H9 (cell line): ENCODE results near the gene PPP1R12B. TPM values are rescaled to one million over a fixed set of nuclear protein-coding genes. Genes with fewer than 3 reads are reported as not detected.

Experiments
- DNase-seq: peaks from one replicate; pipeline ENCODE4 v3.0.0-alpha.2; 2017
- H2AFZ ChIP-seq: one replicate; pipeline ENCODE4 v1.6.1; 2013; ENCODE audit warnings: mild to moderate bottlenecking, low read length, control low read depth, moderate library complexity
- H2AK5ac ChIP-seq: 2 replicates; pipeline ENCODE4 v1.6.1; 2013; ENCODE audit warnings: low read length, control low read depth, mixed read lengths; ENCODE audit not compliant: insufficient read length
- H2BK120ac ChIP-seq: one replicate; pipeline ENCODE4 v1.6.1; 2013; ENCODE audit warnings: low read depth, mild to moderate bottlenecking, low read length, control low read depth, inconsistent platforms; ENCODE audit not compliant: poor library complexity, severe bottlenecking
- H2BK12ac ChIP-seq: 2 replicates; pipeline ENCODE4 v1.6.1; 2013; ENCODE audit warnings: low read length, control low read depth, mixed read lengths, low read depth; ENCODE audit not compliant: insufficient read length
- H2BK15ac ChIP-seq: 2 replicates; pipeline ENCODE4 v1.6.1; 2013; ENCODE audit warnings: low read depth, low read length, control low read depth
- H2BK20ac ChIP-seq: one replicate; pipeline ENCODE4 v1.6.1; 2013; ENCODE audit warnings: low read depth, mild to moderate bottlenecking, low read length, control low read depth, inconsistent platforms; ENCODE audit not compliant: poor library complexity, severe bottlenecking
- H2BK5ac ChIP-seq: 2 replicates; pipeline ENCODE4 v1.6.1; 2013; ENCODE audit warnings: low read length, control low read depth, mixed read lengths; ENCODE audit not compliant: insufficient read length
- H3K14ac ChIP-seq: 2 replicates; pipeline ENCODE4 v1.6.1; 2013; ENCODE audit warnings: low read length, control low read depth; ENCODE audit not compliant: insufficient read depth
- H3K18ac ChIP-seq: 2 replicates; pipeline ENCODE4 v1.6.1; 2013; ENCODE audit warnings: low read depth, mild to moderate bottlenecking, mixed read lengths, low read length, control low read depth; ENCODE audit not compliant: insufficient read length
- H3K23ac ChIP-seq: 2 replicates; pipeline ENCODE4 v1.6.1; 2013; ENCODE audit warnings: low read length, control low read depth, mixed read lengths, low read depth; ENCODE audit not compliant: insufficient read length
- H3K23me2 ChIP-seq: 2 replicates; pipeline ENCODE4 v1.6.1; 2013; ENCODE audit warnings: low read depth, mild to moderate bottlenecking, mixed read lengths, low read length, control low read depth; ENCODE audit not compliant: insufficient read length, poor library complexity, severe bottlenecking
- H3K27ac ChIP-seq: 2 replicates; pipeline ENCODE4 v1.5.1; 2013; ENCODE audit warnings: low read length, control low read depth, mixed read lengths, low read depth; ENCODE audit not compliant: insufficient read length
- H3K27me3 ChIP-seq: 2 replicates; pipeline ENCODE4 v1.6.1; 2013; ENCODE audit warnings: low read length, control low read depth, inconsistent platforms; ENCODE audit not compliant: insufficient read depth
- H3K4ac ChIP-seq: 2 replicates; pipeline ENCODE4 v1.6.1; 2013; ENCODE audit warnings: low read depth, mild to moderate bottlenecking, control low read depth, inconsistent platforms, low read length, moderate library complexity
- H3K4me1 ChIP-seq: 2 replicates; pipeline ENCODE4 v1.6.1; 2013; ENCODE audit warnings: low read length, control low read depth, inconsistent platforms; ENCODE audit not compliant: insufficient read depth
- H3K4me2 ChIP-seq: 2 replicates; pipeline ENCODE4 v1.6.1; 2013; ENCODE audit warnings: low read length, control low read depth, mixed read lengths; ENCODE audit not compliant: insufficient read length, insufficient read depth
- H3K56ac ChIP-seq: 2 replicates; pipeline ENCODE4 v1.6.1; 2013; ENCODE audit warnings: low read depth, mild to moderate bottlenecking, mixed read lengths, low read length, control low read depth; ENCODE audit not compliant: insufficient read length
- H3K79me1 ChIP-seq: 2 replicates; pipeline ENCODE4 v1.6.1; 2013; ENCODE audit warnings: low read depth, mild to moderate bottlenecking, moderate library complexity, low read length, control low read depth, inconsistent platforms; ENCODE audit not compliant: insufficient read depth, poor library complexity, severe bottlenecking
- H3K79me2 ChIP-seq: 2 replicates; pipeline ENCODE4 v1.6.1; 2013; ENCODE audit warnings: low read length, control low read depth, inconsistent platforms; ENCODE audit not compliant: insufficient read depth
- H3K9ac ChIP-seq: 2 replicates; pipeline ENCODE4 v1.6.1; 2013; ENCODE audit warnings: low read length, control low read depth, mixed read lengths; ENCODE audit not compliant: insufficient read length; ENCODE audit errors: extremely low read depth
- H3K9me3 ChIP-seq: one replicate; pipeline ENCODE4 v1.6.1; 2013; ENCODE audit warnings: low read depth, low read length, inconsistent platforms; ENCODE audit not compliant: control insufficient read depth
- H3T11ph ChIP-seq: one replicate; pipeline ENCODE4 v1.6.1; 2013; ENCODE audit warnings: mild to moderate bottlenecking, low read length, control low read depth, inconsistent platforms
- H4K20me1 ChIP-seq: one replicate; pipeline ENCODE4 v1.6.1; 2013; ENCODE audit not compliant: control insufficient read depth, insufficient read length, insufficient read depth
- H4K5ac ChIP-seq: 2 replicates; pipeline ENCODE4 v1.6.1; 2013; ENCODE audit warnings: low read depth, mild to moderate bottlenecking, mixed read lengths, low read length, control low read depth; ENCODE audit not compliant: insufficient read length
- H4K8ac ChIP-seq: replicated peaks from 2 replicates; pipeline ENCODE4 v1.6.1; 2013; ENCODE audit warnings: low read length, control low read depth, mixed read lengths, low read depth; ENCODE audit not compliant: insufficient read length
- H4K91ac ChIP-seq: 2 replicates; pipeline ENCODE4 v1.6.1; 2013; ENCODE audit warnings: low read depth, mild to moderate bottlenecking, moderate library complexity, mixed read lengths, low read length, control low read depth; ENCODE audit not compliant: insufficient read length
- H3K27ac Mint-ChIP-seq, 3 experiments: 2 replicates in 2 of 3; 3 replicates in 1 of 3; pipeline ENCODE4 v1.8.0; 2020 to 2021; ENCODE audit warnings: mixed read lengths in 3 of 3, mild to moderate bottlenecking in 1 of 3, moderate library complexity in 1 of 3
- H3K27me3 Mint-ChIP-seq: 2 replicates; pipeline ENCODE4 v1.8.0; 2021; ENCODE audit warnings: low read depth, mild to moderate bottlenecking, moderate library complexity, mixed read lengths
- H3K36me3 Mint-ChIP-seq, 3 experiments: 2 replicates in 2 of 3; 3 replicates in 1 of 3; pipeline ENCODE4 v1.8.0; 2020 to 2021; ENCODE audit warnings: low read depth in 3 of 3, mixed read lengths in 3 of 3; ENCODE audit not compliant: insufficient read depth in 1 of 3
- H3K4me1 Mint-ChIP-seq, 2 experiments: 2 replicates each; pipeline ENCODE4 v1.8.0; 2020; ENCODE audit warnings: mixed read lengths in 2 of 2
- H3K4me3 Mint-ChIP-seq, 2 experiments: 2 replicates in 1 of 2; 3 replicates in 1 of 2; pipeline ENCODE4 v1.8.0; 2020 to 2021; ENCODE audit warnings: mild to moderate bottlenecking in 2 of 2, mixed read lengths in 2 of 2, moderate library complexity in 1 of 2
- H3K9me3 Mint-ChIP-seq, 2 experiments: 2 replicates in 1 of 2; 3 replicates in 1 of 2; pipeline ENCODE4 v1.8.0; 2020; ENCODE audit warnings: mild to moderate bottlenecking in 2 of 2, mixed read lengths in 2 of 2, moderate library complexity in 1 of 2
- CTCF ChIP-seq: fragments of 200-600 bp; sonication (generic); conservative IDR thresholded peaks from 3 replicates; pipeline ENCODE4 v1.8.0; 2021; ENCODE audit warnings: antibody characterized with exemption, mild to moderate bottlenecking
- WGBS: extraction: QIAGEN DNeasy Blood & Tissue Kit; methylation state at CpG from one replicate; pipeline ENCODE4 v1.1.7; 2013; ENCODE audit warnings: missing lambda C conversion rate, low lambda C conversion rate, mixed read lengths; ENCODE audit not compliant: insufficient read length; ENCODE audit errors: extremely low coverage; 5-methylcytosine and 5-hydroxymethylcytosine counted together
- total RNA-seq: library from RNA; stranded (reverse); gene quantifications from 2 replicates; pipeline ENCODE4 v1.2.1, GENCODE V29; 2021

PPP1R12B gene
- total RNA-seq, 1 experiment from 2014 or later = 12.9 TPM

GRCh38 chr1:202343652-202344349, 4.7 kb upstream of the PPP1R12B start:
- Histone ChIP-seq H3K14ac (no peak overlapping the region), H2BK15ac (no peak overlapping the region)

More at GRCh38 chr1:202343652-202344349, 4.7 kb upstream of the PPP1R12B start:
- H3K23ac ChIP-seq = no peak overlapping the region
- H3K4ac ChIP-seq = no peak overlapping the region
- H3K27me3 ChIP-seq = no peaks in the 10 kb centered on the region
- no CpG with 5 or more reads among the region's 4 CpGs for WGBS
- no peak overlapping the region for H3K56ac ChIP-seq
- H3K36me3 Mint-ChIP-seq = peaks cover 0 to 5% (median 0%) of the 10 kb centered on the region in 3 experiments; a peak in 2 of 7 replicates
- H3K4me2 ChIP-seq = no peak overlapping the region
- H4K5ac ChIP-seq = no peak overlapping the region
- no peaks in the 10 kb centered on the region for H3K4me1 ChIP-seq
- peak; percentile 90 for TF ChIP-seq CTCF
- H3K4me3 Mint-ChIP-seq = peak overlapping the region in 1 of 2 experiments; percentile 30; a peak in 1 of 5 replicates
- peak overlapping the region in 2 of 3 experiments; percentile 12 to 88; a peak in 3 of 7 replicates for H3K27ac Mint-ChIP-seq
- H3K79me1 ChIP-seq = peaks cover 11% of the 10 kb centered on the region
- H4K20me1 ChIP-seq = no peaks in the 10 kb centered on the region
- no peak overlapping the region for H3K9ac ChIP-seq
- H3K79me2 ChIP-seq = peaks cover 12% of the 10 kb centered on the region; the same call in 1 of the 2 replicates
- H2BK12ac ChIP-seq = no peak overlapping the region
- H2AFZ ChIP-seq = no peak overlapping the region
- H4K8ac ChIP-seq = no peak overlapping the region
- H3K27ac ChIP-seq = no peak overlapping the region
- no peak overlapping the region for H2BK5ac ChIP-seq
- H2BK20ac ChIP-seq = no peak overlapping the region
- no peak overlapping the region for H4K91ac ChIP-seq
- peaks cover 5% of the 10 kb centered on the region for H3K23me2 ChIP-seq
- no peaks in the 10 kb centered on the region; the same call in 1 of the 2 replicates for H3K27me3 Mint-ChIP-seq
- DNase-seq = no peak
- H3K9me3 Mint-ChIP-seq = no peaks in the 10 kb centered on the region
- H2AK5ac ChIP-seq = no peak overlapping the region
- H3K9me3 ChIP-seq = no peaks in the 10 kb centered on the region
- no peak overlapping the region for H3T11ph ChIP-seq
- no peak overlapping the region for H2BK120ac ChIP-seq
- peaks cover 19 to 24% of the 10 kb centered on the region in 2 experiments for H3K4me1 Mint-ChIP-seq
- no peak overlapping the region for H3K18ac ChIP-seq
